WI38 (cell line): ENCODE measurements around the gene HECTD1.
"Not testable (repeated sequence)": the region's sequence is repeated elsewhere in the genome, so short reads cannot be mapped to it uniquely, and the experiment has no call there.

Experiments
- H3K4me3 ChIP-seq: 2 replicates; pipeline ENCODE4 v1.5.1; 2011; ENCODE audit warnings: low read depth, mild to moderate bottlenecking, control low read depth, low read length
- TF ChIP-seq, protein P1 (sequence below): IDR thresholded peaks from 2 replicates; pipeline ENCODE4 v1.5.1; 2012; ENCODE audit warnings: low read depth, mild to moderate bottlenecking, control low read depth, low read length

HECTD1 gene

DNA sequence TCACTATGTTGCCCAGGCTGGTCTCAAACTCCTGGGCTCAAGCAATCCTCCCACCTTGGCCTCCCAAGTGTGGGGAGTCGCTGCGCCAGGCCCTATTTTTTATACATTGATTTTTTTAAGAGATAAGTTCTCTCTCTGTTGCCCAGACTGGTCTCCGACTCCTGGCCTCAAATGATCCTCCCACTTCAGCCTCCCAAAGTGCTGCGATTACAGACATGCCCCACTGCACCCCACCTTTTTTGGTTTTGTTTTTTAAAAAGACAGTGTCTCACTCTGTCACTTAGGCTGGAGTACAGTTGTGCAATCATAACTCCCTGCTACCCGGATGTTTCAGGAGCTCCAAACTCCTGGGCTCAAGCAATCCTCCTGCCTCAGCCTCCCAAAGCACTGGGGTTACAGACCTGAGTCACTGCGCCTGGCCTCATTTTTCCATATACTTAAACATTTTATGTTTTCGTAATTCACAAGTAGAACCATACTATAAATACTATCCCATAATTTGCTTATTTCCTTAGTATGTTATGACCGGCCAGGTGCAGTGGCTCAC, 16.8 kb downstream of the HECTD1 start:
- TF ChIP-seq, protein P1, sequence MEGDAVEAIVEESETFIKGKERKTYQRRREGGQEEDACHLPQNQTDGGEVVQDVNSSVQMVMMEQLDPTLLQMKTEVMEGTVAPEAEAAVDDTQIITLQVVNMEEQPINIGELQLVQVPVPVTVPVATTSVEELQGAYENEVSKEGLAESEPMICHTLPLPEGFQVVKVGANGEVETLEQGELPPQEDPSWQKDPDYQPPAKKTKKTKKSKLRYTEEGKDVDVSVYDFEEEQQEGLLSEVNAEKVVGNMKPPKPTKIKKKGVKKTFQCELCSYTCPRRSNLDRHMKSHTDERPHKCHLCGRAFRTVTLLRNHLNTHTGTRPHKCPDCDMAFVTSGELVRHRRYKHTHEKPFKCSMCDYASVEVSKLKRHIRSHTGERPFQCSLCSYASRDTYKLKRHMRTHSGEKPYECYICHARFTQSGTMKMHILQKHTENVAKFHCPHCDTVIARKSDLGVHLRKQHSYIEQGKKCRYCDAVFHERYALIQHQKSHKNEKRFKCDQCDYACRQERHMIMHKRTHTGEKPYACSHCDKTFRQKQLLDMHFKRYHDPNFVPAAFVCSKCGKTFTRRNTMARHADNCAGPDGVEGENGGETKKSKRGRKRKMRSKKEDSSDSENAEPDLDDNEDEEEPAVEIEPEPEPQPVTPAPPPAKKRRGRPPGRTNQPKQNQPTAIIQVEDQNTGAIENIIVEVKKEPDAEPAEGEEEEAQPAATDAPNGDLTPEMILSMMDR: no peak
- H3K4me3 ChIP-seq: no peak overlapping the region

DNA sequence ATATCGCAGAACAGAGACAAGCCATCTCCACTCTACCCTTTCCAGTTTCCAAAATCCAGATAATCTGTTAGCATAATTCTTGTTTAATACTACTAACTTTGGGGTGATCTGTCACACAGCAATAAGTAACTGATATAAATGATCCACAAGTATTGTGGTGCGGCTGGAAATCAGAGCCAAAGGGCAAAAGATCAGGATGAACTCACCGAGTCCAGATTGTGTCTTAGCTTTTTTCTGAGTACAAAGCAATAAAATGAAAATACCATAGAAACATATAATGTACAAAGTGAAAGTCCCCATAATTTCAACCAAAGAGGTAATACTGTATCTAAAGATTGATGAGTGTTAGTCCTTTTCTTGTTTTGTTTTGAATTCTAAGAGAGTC, 17.4 kb downstream of the HECTD1 start:
- TF ChIP-seq, protein P1: no peak
- H3K4me3 ChIP-seq: no peak overlapping the region

DNA sequence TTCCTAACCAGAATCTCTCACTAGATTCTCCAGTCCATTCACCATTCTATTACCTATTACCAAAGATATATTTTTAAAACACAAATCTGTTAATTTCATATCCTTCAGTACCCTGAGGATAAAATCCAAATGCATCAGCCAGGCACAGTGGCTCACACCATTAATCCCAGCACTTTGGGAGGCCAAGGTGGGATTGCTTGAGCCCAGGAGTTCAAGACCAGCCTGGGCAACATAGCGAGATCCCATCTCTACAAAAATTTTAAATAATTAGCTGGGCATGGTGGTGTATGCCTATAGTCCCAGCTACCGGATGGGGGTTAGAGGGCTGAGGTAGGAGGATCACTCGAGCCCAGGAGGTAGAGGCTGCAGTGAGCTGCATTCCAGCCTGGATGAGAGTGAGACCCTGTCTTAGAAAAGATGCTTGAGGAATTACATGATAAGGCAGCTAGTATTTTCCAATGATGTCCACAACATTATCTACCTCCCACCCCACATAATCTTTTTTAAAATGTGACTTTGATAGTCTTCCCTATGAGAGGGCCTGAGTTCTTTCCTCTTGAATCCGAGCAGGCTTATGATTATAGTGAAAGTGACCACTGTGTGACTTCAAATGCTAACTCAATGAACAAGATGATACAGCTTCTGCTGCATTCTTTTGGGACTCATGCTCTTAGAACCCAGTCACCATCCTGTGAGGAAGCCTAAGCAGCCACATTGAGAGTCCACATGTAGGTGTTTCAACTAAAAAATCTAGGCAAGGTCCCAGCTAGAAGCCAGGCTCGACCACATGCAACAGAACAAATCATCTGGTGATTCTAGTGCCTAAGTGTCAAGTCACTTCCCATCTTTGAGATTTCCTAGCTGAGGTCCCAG, 18.0 kb downstream of the HECTD1 start:
- TF ChIP-seq, protein P1: no peak

DNA sequence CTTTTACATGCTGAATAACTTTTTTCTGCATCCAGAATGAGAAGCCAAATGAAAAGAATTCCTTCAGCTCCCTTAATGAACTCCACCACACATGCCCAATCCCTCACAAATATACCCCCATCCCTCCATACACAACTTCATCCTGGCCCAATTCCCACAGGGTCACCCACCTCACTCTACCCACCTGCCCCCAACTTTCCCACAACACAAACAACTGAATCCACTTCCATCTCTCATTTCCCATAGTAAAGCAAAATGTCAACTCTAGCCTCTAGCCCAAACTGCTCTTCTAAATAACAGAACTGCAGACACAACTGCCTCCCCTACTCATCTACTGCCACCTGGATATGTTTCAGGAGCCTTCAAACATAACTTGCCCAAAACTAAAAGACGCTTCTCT, 18.8 kb downstream of the HECTD1 start:
- TF ChIP-seq, protein P1: no peak
- no peak overlapping the region for H3K4me3 ChIP-seq

More for the DNA sequence above, 18.0 kb downstream of the HECTD1 start:
- no peak overlapping the region for H3K4me3 ChIP-seq

DNA sequence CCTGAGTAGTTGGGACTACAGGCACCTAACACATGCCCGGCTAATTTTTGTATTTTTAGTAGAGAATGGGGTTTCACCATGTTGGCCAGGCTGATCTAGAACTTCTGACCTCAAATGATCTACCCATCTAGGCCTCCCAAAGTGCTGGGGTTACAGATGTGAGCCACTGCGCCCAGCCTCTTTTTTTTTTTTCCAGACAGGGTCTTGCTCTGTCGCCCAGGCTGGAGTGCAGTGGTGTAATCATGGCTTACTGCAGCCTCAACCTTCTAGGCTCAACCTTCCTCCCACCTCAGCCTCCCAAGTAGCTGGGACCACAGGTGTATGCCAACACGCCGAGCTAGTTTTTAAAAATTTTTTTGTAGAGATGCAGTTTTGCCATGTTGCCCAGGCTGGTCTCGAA, 25.6 kb downstream of the HECTD1 start:
- H3K4me3 ChIP-seq: not testable (repeated sequence)

DNA sequence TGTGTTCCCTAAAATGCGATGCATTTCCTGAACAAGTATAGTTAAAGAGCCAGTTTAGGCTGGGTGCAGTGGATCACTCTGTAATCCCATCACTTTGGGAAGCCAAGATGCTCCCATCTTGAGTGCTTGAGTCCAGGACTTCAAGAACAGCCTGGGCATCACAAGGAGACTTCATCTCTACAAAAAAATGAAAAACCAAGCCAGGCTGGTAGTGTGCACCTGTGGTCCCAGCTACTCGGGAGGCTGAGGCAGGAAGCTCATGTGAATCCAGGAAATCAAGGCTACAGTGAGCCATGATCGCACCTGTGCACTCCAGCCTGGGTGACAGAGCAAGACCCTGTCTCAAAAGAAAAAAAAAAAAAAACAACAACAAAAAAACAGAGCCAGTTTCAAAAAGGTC, 26.3 kb downstream of the HECTD1 start:
- TF ChIP-seq, protein P1: no peak

DNA sequence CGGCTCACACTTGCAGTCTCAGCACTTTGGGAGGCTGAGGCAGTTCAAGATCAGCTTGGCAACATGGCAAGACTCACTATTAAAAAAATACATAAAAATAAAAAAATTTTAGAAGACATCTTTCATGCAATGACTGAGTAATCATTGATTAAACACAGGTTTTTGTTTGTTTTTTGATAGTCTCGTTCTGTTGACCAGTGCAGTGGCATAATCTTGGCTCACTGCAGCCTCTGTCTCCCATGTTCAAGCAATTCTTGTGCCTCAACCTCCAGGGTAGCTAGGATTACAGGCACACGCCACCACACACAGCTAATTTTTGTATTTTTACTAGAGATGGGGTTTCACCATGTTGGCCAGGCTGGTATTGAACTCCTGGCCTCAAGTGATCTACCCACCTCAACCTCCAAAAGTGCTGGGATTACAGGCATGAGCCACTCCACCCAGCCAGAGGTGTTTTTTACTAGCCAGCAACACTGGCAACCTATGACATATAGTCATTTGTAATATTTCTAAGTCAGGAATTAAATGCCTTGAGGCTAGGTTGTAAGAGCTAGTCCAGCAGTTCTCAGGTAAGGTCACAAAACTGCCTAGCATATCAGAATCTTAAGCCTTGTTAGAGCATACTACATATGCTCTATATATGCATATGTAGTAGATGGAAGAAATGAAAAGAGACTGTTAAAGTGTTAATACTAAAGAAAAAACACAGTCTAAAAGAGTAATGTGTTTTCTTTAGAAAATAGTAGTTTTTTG, 27.1 kb downstream of the HECTD1 start:
- TF ChIP-seq, protein P1: no peak
- H3K4me3 ChIP-seq: no peak overlapping the region

More for the DNA sequence above, 26.3 kb downstream of the HECTD1 start:
- no peak overlapping the region for H3K4me3 ChIP-seq
